Aorta (tissue), 5 donors: ENCODE data around the gene RBM38. TPM values are rescaled to one million over a fixed set of nuclear protein-coding genes. Genes with fewer than 3 reads are reported as not detected.
A peak's percentile ranks its signal among the peaks of the same experiment; 100 is the strongest.

ENCODE experiments used
- ATAC-seq: fragments of 200-7000 bp; cut with Tn5 transposase; one replicate; pipeline ENCODE4 v1.9.1; 2022; ENCODE audit warnings: moderate library complexity; ENCODE audit not compliant: low FRiP score
- DNase-seq, 2 donors: peaks; one replicate each; pipeline ENCODE4 v3.0.0-alpha.2; 2020
- H3K27ac ChIP-seq, 2 donors: one replicate each; pipeline ENCODE4 v1.5.1; 2013; ENCODE audit warnings: low read length in 2 of 2, mild to moderate bottlenecking in 2 of 2, moderate library complexity in 2 of 2, control low read depth in 1 of 2, inconsistent platforms in 1 of 2, low read depth in 1 of 2
- H3K27me3 ChIP-seq, 2 donors: one replicate each; pipeline ENCODE4 v1.6.1; 2013; ENCODE audit warnings: control low read depth in 1 of 2, low read length in 1 of 2, mild to moderate bottlenecking in 1 of 2, moderate library complexity in 1 of 2; ENCODE audit not compliant: insufficient read depth in 2 of 2, control insufficient read depth in 1 of 2
- H3K36me3 ChIP-seq, 2 donors: one replicate each; pipeline ENCODE4 v1.6.1; 2013; ENCODE audit warnings: control low read depth in 1 of 2, low read length in 1 of 2, mild to moderate bottlenecking in 1 of 2; ENCODE audit not compliant: insufficient read depth in 2 of 2, control insufficient read depth in 1 of 2
- H3K4me1 ChIP-seq, 2 donors: one replicate each; pipeline ENCODE4 v1.6.1; 2013; ENCODE audit warnings: low read length in 2 of 2, control low read depth in 1 of 2, mild to moderate bottlenecking in 1 of 2, moderate library complexity in 1 of 2; ENCODE audit not compliant: insufficient read depth in 2 of 2, control insufficient read depth in 1 of 2
- H3K4me3 ChIP-seq, 2 donors: one replicate each; pipeline ENCODE4 v1.5.1; 2013; ENCODE audit warnings: low read length in 2 of 2, control low read depth in 1 of 2, mild to moderate bottlenecking in 1 of 2
- H3K9me3 ChIP-seq: one replicate; pipeline ENCODE4 v1.6.1; 2013; ENCODE audit warnings: mild to moderate bottlenecking, low read length; ENCODE audit not compliant: control insufficient read depth
- WGBS, 2 donors: extraction: QIAGEN DNeasy Blood & Tissue Kit; methylation state at CpG; one replicate each; pipeline ENCODE4 v1.1.7; 2013; 5-methylcytosine and 5-hydroxymethylcytosine counted together
- intact Hi-C, 2 donors: fragments of 100-400 bp; cut with DNase I; formaldehyde crosslinking; loops; one replicate each; pipeline versions ENCODE4 v1.14.2 to v1.15.0; 2022
- polyA plus RNA-seq, 2 donors: library from polyadenylated mRNA; stranded (reverse); fragments of 200-250 nt; gene quantifications; one replicate each; pipeline ENCODE4 v1.2.3, GENCODE V29; 2013
- total RNA-seq, 2 donors: library from RNA; stranded (reverse); fragmentation: NEBNext Ultra II Directional; extraction: Animal tissue kit (Norgen Biotek cat#: 25700); gene quantifications; one replicate each; pipeline ENCODE4 v1.2.1, GENCODE V29; 2021
- donor health status: healthy with polysubstance abuse.
- donor health status: Bipolar disorder and iron deficiency.
- donor health status: DM: no; HTN: no; CAD: no.
- donor health status: DM: no; HTN: no; CAD: no.
- donor health status: DM: yes; HTN: yes; CAD: no.

Gene RBM38
- total and polyA plus RNA-seq, 4 donors = 7.3 to 20.7 (median 17.0) TPM

GRCh38 chr20:57396984-57397692 is 5.9 kb downstream of the RBM38 start:
- Histone ChIP-seq H3K36me3 (no peaks in the 10 kb centered on the region), H3K4me3 (no peak overlapping the region), H3K4me1 (peaks cover 0 to 2% of the 10 kb centered on the region in 2 donors), H3K27me3 (no peaks in the 10 kb centered on the region), H3K9me3 (no peaks in the 10 kb centered on the region), H3K27ac (no peak overlapping the region)
- ATAC-seq = no peak
- 89 to 90% methylated on average over 16 of the region's 16 CpGs for WGBS, 2 donors
- intact Hi-C loops = no loop called here
- peak; percentile 33 to 56 for DNase-seq

GRCh38 chr20:57397693-57398108 is 6.5 kb downstream of the RBM38 start:
- DNase-seq (peak; percentile 68), ATAC-seq (no peak)
- Histone ChIP-seq H3K27ac (no peak overlapping the region), H3K4me1 (peaks cover 0 to 2% of the 10 kb centered on the region in 2 donors), H3K27me3 (no peaks in the 10 kb centered on the region), H3K4me3 (no peak overlapping the region), H3K36me3 (no peaks in the 10 kb centered on the region), H3K9me3 (no peaks in the 10 kb centered on the region)
- intact Hi-C loops = no loop called here
- WGBS, 2 donors = 78 to 81% methylated on average over 13 of the region's 13 CpGs

GRCh38 chr20:57398231-57398821 is 7.1 kb downstream of the RBM38 start:
- DNase-seq (peak; percentile 59 to 77), ATAC-seq (peak; percentile 4)
- Histone ChIP-seq H3K4me1 (peaks cover 0 to 2% of the 10 kb centered on the region in 2 donors), H3K27ac (no peak overlapping the region), H3K9me3 (no peaks in the 10 kb centered on the region), H3K27me3 (no peaks in the 10 kb centered on the region), H3K36me3 (no peaks in the 10 kb centered on the region), H3K4me3 (no peak overlapping the region)
- WGBS, 2 donors = 74 to 81% methylated on average over 23 to 27 of the region's 27 CpGs
- intact Hi-C loops = no loop called here

GRCh38 chr20:57398901-57399535 is 7.8 kb downstream of the RBM38 start:
- WGBS, 2 donors = 27 to 42% methylated on average over 13 of the region's 13 CpGs
- H3K27ac ChIP-seq = no peak overlapping the region
- peaks cover 0 to 2% of the 10 kb centered on the region in 2 donors for H3K4me1 ChIP-seq
- no peaks in the 10 kb centered on the region for H3K27me3 ChIP-seq
- intact Hi-C loops = no loop called here
- peak; percentile 47 to 48 for DNase-seq
- H3K9me3 ChIP-seq = no peaks in the 10 kb centered on the region
- no peaks in the 10 kb centered on the region for H3K36me3 ChIP-seq
- no peak overlapping the region for H3K4me3 ChIP-seq
- no peak for ATAC-seq

- DNase-seq = peak; percentile 36 to 83
- H3K36me3 ChIP-seq = no peaks in the 10 kb centered on the region
- intact Hi-C loops = no loop called here
- H3K4me1 ChIP-seq = peaks cover 0 to 2% of the 10 kb centered on the region in 2 donors
- 23 to 30% methylated on average over 21 of the region's 21 CpGs for WGBS, 2 donors
- H3K27me3 ChIP-seq = no peaks in the 10 kb centered on the region
- no peak overlapping the region for H3K4me3 ChIP-seq
- no peak overlapping the region for H3K27ac ChIP-seq
- H3K9me3 ChIP-seq = no peaks in the 10 kb centered on the region
- no peak for ATAC-seq
Measured at GRCh38 chr20:57399587-57400155, 8.5 kb downstream of the RBM38 start.

- DNase-seq (peak in 1 of 2 donors; percentile 72), ATAC-seq (no peak)
- Histone ChIP-seq H3K27me3 (no peaks in the 10 kb centered on the region), H3K36me3 (no peaks in the 10 kb centered on the region), H3K4me3 (no peak overlapping the region), H3K9me3 (no peaks in the 10 kb centered on the region), H3K27ac (no peak overlapping the region), H3K4me1 (peaks cover 0 to 2% of the 10 kb centered on the region in 2 donors)
- intact Hi-C loops = no loop called here
- WGBS, 2 donors = 85 to 88% methylated on average over 11 of the region's 11 CpGs
Measured at GRCh38 chr20:57400231-57400701, 9.1 kb downstream of the RBM38 start.

GRCh38 chr20:57400821-57401564 is 9.8 kb downstream of the RBM38 start:
- H3K36me3 ChIP-seq = no peaks in the 10 kb centered on the region
- no peaks in the 10 kb centered on the region for H3K9me3 ChIP-seq
- H3K27me3 ChIP-seq = no peaks in the 10 kb centered on the region
- intact Hi-C loops = no loop called here
- no peak overlapping the region for H3K4me3 ChIP-seq
- no peak overlapping the region for H3K27ac ChIP-seq
- WGBS, 2 donors = 92 to 94% methylated on average over 21 of the region's 21 CpGs
- H3K4me1 ChIP-seq = peaks cover 0 to 2% of the 10 kb centered on the region in 2 donors
- ATAC-seq = no peak
- peak in 1 of 2 donors; percentile 51 for DNase-seq

GRCh38 chr20:57401565-57401918 is 10.3 kb downstream of the RBM38 start:
- DNase-seq (peak in 1 of 2 donors; percentile 56), ATAC-seq (no peak)
- Histone ChIP-seq H3K4me1 (no peaks in the 10 kb centered on the region), H3K9me3 (no peaks in the 10 kb centered on the region), H3K27ac (no peak overlapping the region), H3K36me3 (peaks cover 0 to 4% of the 10 kb centered on the region in 2 donors), H3K27me3 (no peaks in the 10 kb centered on the region), H3K4me3 (no peak overlapping the region)
- intact Hi-C loops = no loop called here
- WGBS, 2 donors = 96 to 97% methylated on average over 7 of the region's 7 CpGs
